IMR-90 (cell line): ENCODE measurements around the gene KRT9.

Source experiments
- CTCF ChIP-seq: conservative IDR thresholded peaks from 2 replicates; pipeline ENCODE4 v1.5.1; 2012; ENCODE audit warnings: mild to moderate bottlenecking, low read depth, low read length, improper control_type of control experiment
- ELK1 ChIP-seq: fragments of 150-350 bp; IDR thresholded peaks from 2 replicates; pipeline ENCODE4 v1.6.1; 2016; ENCODE audit warnings: low read depth, mild to moderate bottlenecking, low read length, moderate library complexity, borderline replicate concordance
- MXI1 ChIP-seq: IDR thresholded peaks from 2 replicates; pipeline ENCODE4 v1.6.1; 2012; ENCODE audit warnings: low read depth, mild to moderate bottlenecking, low read length, moderate library complexity, borderline replicate concordance
- POLR2A ChIP-seq: IDR thresholded peaks from 2 replicates; pipeline ENCODE4 v1.6.1; 2012; ENCODE audit warnings: mild to moderate bottlenecking, low read depth, low read length
- RCOR1 ChIP-seq: IDR thresholded peaks from 2 replicates; pipeline ENCODE4 v1.6.1; 2012; ENCODE audit warnings: mild to moderate bottlenecking, low read length, improper control_type of control experiment; ENCODE audit not compliant: insufficient replicate concordance
- SMC3 ChIP-seq: fragments of 150-350 bp; IDR thresholded peaks from 2 replicates; pipeline ENCODE4 v1.6.1; 2016; ENCODE audit warnings: low read depth, mild to moderate bottlenecking, antibody characterized with exemption, low read length, moderate library complexity
- USF2 ChIP-seq: fragments of 150-350 bp; IDR thresholded peaks from 2 replicates; pipeline ENCODE4 v1.6.1; 2017; ENCODE audit warnings: mild to moderate bottlenecking, antibody characterized with exemption, low read length, low read depth

- TF ChIP-seq CTCF: no peak
- no peak for TF ChIP-seq POLR2A
- TF ChIP-seq USF2: no peak
- TF ChIP-seq RCOR1: no peak
- TF ChIP-seq MXI1: no peak
- no peak for TF ChIP-seq SMC3
- TF ChIP-seq ELK1: no peak
Observed at GRCh38 chr17:41602524-41602923, 30.7 kb upstream of the KRT9 start.
